ENCODE results near the gene NIPA2. TPM values are rescaled to one million over a fixed set of nuclear protein-coding genes. Genes with fewer than 3 reads are reported as not detected.

The NIPA2 gene
- total and polyA plus RNA-seq, 2 of the 13 experiments (the other 11 are each of a cell fraction or from before 2014, with no cell fraction given): 29.0 to 56.2 TPM

DNA sequence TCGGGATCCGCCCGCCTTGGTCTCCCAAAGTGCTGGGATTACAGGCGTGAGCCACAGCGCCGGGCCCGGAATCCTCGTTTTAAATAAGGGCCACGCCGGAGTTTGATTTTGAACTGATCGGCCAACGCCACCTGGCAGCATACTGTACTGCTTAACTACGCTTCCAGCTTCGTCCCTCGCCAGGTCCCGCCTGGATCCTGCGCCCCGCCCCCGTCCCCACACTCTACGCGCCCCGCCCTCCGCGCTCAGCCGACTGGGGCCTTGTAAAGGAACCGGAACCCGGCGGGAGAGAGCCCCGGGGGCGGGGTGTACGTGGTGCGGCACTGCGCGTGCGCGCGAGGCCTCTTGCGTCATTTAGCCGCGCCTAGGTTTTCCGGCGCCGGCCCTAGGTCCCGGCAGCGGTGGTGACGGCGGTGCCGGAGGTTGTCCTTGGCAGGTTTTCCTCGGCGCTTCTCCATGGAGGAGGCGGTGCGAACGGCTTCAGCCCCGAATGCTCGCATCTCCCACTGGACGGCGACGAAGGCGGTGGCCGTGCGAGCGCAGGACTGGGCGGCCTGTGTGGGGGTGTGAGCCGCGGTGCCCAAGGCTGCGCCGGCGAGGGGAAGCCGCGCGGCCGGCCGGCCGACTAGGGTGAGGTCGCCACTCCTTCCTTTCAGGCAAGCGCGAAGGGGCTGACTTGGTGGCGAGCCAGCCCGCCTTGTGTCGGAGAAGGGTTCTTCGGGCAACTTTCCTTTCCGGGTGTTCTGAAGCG, at the start of gene NIPA2 (continued):
- TF ChIP-seq, protein P1, sequence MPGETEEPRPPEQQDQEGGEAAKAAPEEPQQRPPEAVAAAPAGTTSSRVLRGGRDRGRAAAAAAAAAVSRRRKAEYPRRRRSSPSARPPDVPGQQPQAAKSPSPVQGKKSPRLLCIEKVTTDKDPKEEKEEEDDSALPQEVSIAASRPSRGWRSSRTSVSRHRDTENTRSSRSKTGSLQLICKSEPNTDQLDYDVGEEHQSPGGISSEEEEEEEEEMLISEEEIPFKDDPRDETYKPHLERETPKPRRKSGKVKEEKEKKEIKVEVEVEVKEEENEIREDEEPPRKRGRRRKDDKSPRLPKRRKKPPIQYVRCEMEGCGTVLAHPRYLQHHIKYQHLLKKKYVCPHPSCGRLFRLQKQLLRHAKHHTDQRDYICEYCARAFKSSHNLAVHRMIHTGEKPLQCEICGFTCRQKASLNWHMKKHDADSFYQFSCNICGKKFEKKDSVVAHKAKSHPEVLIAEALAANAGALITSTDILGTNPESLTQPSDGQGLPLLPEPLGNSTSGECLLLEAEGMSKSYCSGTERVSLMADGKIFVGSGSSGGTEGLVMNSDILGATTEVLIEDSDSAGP (CRISPR knock-in tag; IDR thresholded peaks at IDR 0.05; ENCODE audit: borderline replicate concordance): peak; percentile 79; the same call in 1 of the 2 replicates
- TF ChIP-seq ZFP82 (CRISPR knock-in tag; IDR thresholded peaks at IDR 0.05; ENCODE audit: borderline replicate concordance) (peak; percentile 79; the same call in 1 of the 2 replicates), ATF7 (IDR thresholded peaks at IDR 0.05) (peak; percentile 43; the same call in 1 of the 2 replicates), ATF7 (CRISPR knock-in tag; IDR thresholded peaks at IDR 0.05) (no peak; the same call in 1 of the 2 replicates), SRSF4 (IDR thresholded peaks at IDR 0.05; ENCODE audit: low read depth, low read length, poor library complexity, severe bottlenecking) (no peak), CEBPB (IDR thresholded peaks at IDR 0.05; ENCODE audit: borderline replicate concordance, low read depth, low read length) (peak; percentile 95), NKX3-1 (CRISPR knock-in tag; IDR thresholded peaks at IDR 0.05) (0 out of 2 replicates have a peak, but pooled peaks have one; percentile 43), ZNF235 (CRISPR knock-in tag; IDR thresholded peaks at IDR 0.05; ENCODE audit: borderline replicate concordance) (no peak), TCF7L2 (IDR thresholded peaks at IDR 0.05; ENCODE audit: low read depth, low read length) (no peak), ZNF337 (CRISPR knock-in tag; IDR thresholded peaks at IDR 0.05; ENCODE audit: borderline replicate concordance, low read depth) (peak; percentile 73; the same call in 1 of the 2 replicates), KAT7 (CRISPR knock-in tag; IDR thresholded peaks at IDR 0.05; ENCODE audit: borderline replicate concordance) (peak; percentile 89; the same call in 1 of the 2 replicates), ELF3 (CRISPR knock-in tag; IDR thresholded peaks at IDR 0.05) (peak; percentile 55; the same call in 1 of the 2 replicates), POGZ (CRISPR knock-in tag; IDR thresholded peaks at IDR 0.05) (peak; percentile 79)
- TF ChIP-seq, protein P2, sequence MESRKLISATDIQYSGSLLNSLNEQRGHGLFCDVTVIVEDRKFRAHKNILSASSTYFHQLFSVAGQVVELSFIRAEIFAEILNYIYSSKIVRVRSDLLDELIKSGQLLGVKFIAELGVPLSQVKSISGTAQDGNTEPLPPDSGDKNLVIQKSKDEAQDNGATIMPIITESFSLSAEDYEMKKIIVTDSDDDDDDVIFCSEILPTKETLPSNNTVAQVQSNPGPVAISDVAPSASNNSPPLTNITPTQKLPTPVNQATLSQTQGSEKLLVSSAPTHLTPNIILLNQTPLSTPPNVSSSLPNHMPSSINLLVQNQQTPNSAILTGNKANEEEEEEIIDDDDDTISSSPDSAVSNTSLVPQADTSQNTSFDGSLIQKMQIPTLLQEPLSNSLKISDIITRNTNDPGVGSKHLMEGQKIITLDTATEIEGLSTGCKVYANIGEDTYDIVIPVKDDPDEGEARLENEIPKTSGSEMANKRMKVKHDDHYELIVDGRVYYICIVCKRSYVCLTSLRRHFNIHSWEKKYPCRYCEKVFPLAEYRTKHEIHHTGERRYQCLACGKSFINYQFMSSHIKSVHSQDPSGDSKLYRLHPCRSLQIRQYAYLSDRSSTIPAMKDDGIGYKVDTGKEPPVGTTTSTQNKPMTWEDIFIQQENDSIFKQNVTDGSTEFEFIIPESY (CRISPR knock-in tag; IDR thresholded peaks at IDR 0.05): no peak
- TF ChIP-seq, protein P3, sequence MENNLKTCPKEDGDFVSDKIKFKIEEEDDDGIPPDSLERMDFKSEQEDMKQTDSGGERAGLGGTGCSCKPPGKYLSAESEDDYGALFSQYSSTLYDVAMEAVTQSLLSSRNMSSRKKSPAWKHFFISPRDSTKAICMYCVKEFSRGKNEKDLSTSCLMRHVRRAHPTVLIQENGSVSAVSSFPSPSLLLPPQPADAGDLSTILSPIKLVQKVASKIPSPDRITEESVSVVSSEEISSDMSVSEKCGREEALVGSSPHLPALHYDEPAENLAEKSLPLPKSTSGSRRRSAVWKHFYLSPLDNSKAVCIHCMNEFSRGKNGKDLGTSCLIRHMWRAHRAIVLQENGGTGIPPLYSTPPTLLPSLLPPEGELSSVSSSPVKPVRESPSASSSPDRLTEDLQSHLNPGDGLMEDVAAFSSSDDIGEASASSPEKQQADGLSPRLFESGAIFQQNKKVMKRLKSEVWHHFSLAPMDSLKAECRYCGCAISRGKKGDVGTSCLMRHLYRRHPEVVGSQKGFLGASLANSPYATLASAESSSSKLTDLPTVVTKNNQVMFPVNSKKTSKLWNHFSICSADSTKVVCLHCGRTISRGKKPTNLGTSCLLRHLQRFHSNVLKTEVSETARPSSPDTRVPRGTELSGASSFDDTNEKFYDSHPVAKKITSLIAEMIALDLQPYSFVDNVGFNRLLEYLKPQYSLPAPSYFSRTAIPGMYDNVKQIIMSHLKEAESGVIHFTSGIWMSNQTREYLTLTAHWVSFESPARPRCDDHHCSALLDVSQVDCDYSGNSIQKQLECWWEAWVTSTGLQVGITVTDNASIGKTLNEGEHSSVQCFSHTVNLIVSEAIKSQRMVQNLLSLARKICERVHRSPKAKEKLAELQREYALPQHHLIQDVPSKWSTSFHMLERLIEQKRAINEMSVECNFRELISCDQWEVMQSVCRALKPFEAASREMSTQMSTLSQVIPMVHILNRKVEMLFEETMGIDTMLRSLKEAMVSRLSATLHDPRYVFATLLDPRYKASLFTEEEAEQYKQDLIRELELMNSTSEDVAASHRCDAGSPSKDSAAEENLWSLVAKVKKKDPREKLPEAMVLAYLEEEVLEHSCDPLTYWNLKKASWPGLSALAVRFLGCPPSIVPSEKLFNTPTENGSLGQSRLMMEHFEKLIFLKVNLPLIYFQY (CRISPR knock-in tag; IDR thresholded peaks at IDR 0.05; ENCODE audit: borderline replicate concordance): 0 out of 2 replicates have a peak, but pooled peaks have one; percentile 39
- TF ChIP-seq, protein P4, sequence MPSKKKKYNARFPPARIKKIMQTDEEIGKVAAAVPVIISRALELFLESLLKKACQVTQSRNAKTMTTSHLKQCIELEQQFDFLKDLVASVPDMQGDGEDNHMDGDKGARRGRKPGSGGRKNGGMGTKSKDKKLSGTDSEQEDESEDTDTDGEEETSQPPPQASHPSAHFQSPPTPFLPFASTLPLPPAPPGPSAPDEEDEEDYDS (CRISPR knock-in tag; IDR thresholded peaks at IDR 0.05): peak; percentile 62
- TF ChIP-seq, protein P5, sequence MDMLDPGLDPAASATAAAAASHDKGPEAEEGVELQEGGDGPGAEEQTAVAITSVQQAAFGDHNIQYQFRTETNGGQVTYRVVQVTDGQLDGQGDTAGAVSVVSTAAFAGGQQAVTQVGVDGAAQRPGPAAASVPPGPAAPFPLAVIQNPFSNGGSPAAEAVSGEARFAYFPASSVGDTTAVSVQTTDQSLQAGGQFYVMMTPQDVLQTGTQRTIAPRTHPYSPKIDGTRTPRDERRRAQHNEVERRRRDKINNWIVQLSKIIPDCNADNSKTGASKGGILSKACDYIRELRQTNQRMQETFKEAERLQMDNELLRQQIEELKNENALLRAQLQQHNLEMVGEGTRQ (IDR thresholded peaks at IDR 0.05; ENCODE audit: low read depth, low read length): no peak
- TF ChIP-seq, protein P5 (CRISPR knock-in tag; IDR thresholded peaks at IDR 0.05; ENCODE audit: borderline replicate concordance): peak; percentile 39; the same call in 1 of the 2 replicates
